IPS DF 6.9 (cell line): ENCODE data around the gene SEMA6A.

Experiments
- DNase-seq: peaks from one replicate; pipeline ENCODE4 v3.0.0-alpha.2; 2013; ENCODE audit warnings: low read depth, low spot score
- H3K27ac ChIP-seq: one replicate; pipeline ENCODE4 v1.5.1; 2013; ENCODE audit warnings: low read length, control low read depth
- H3K27me3 ChIP-seq: 2 replicates; pipeline ENCODE4 v1.6.1; 2013; ENCODE audit warnings: mild to moderate bottlenecking, low read length; ENCODE audit not compliant: control insufficient read depth, insufficient read depth
- H3K36me3 ChIP-seq: 2 replicates; pipeline ENCODE4 v1.6.1; 2013; ENCODE audit warnings: low read length; ENCODE audit not compliant: control insufficient read depth, insufficient read depth
- H3K4me1 ChIP-seq: 2 replicates; pipeline ENCODE4 v1.6.1; 2013; ENCODE audit warnings: low read length; ENCODE audit not compliant: control insufficient read depth, insufficient read depth
- H3K4me3 ChIP-seq: 2 replicates; pipeline ENCODE4 v1.5.1; 2013; ENCODE audit warnings: mild to moderate bottlenecking, low read length
- H3K9me3 ChIP-seq: 2 replicates; pipeline ENCODE4 v1.6.1; 2013; ENCODE audit warnings: low read length, inconsistent platforms; ENCODE audit not compliant: control insufficient read depth, insufficient read depth
- WGBS: extraction: QIAGEN DNeasy Blood & Tissue Kit; methylation state at CpG from one replicate; pipeline ENCODE4 v1.1.7; 2013; ENCODE audit warnings: mixed read lengths, missing lambda C conversion rate; ENCODE audit not compliant: insufficient read length, insufficient coverage; 5-methylcytosine and 5-hydroxymethylcytosine counted together

Gene SEMA6A

GRCh38 chr5:116509483-116510244 lies 65.0 kb downstream of the SEMA6A start:
- H3K27ac ChIP-seq: no peak overlapping the region
- H3K36me3 ChIP-seq: no peaks in the 10 kb centered on the region; the same call in 1 of the 2 replicates
- H3K4me3 ChIP-seq: no peak overlapping the region
- H3K4me1 ChIP-seq: peaks cover 4% of the 10 kb centered on the region
- no peaks in the 10 kb centered on the region for H3K27me3 ChIP-seq
- DNase-seq: no peak
- no CpG with 5 or more reads among the region's 6 CpGs for WGBS
- no peaks in the 10 kb centered on the region for H3K9me3 ChIP-seq

- H3K27me3 ChIP-seq: no peaks in the 10 kb centered on the region
- H3K9me3 ChIP-seq: no peaks in the 10 kb centered on the region
- H3K4me1 ChIP-seq: peaks cover 4% of the 10 kb centered on the region
- DNase-seq: no peak
- no peak overlapping the region for H3K4me3 ChIP-seq
- WGBS: no CpG with 5 or more reads among the region's 6 CpGs
- no peak overlapping the region for H3K27ac ChIP-seq
- H3K36me3 ChIP-seq: no peaks in the 10 kb centered on the region; the same call in 1 of the 2 replicates
Observed at GRCh38 chr5:116508835-116509234, 65.8 kb downstream of the SEMA6A start.

GRCh38 chr5:116507941-116508655 lies 66.5 kb downstream of the SEMA6A start:
- DNase-seq: no peak
- no peak overlapping the region for H3K4me3 ChIP-seq
- H3K27ac ChIP-seq: no peak overlapping the region
- no peaks in the 10 kb centered on the region; the same call in 1 of the 2 replicates for H3K36me3 ChIP-seq
- peaks cover 4% of the 10 kb centered on the region for H3K4me1 ChIP-seq
- no CpG with 5 or more reads among the region's 10 CpGs for WGBS
- no peaks in the 10 kb centered on the region for H3K9me3 ChIP-seq
- no peaks in the 10 kb centered on the region for H3K27me3 ChIP-seq

- WGBS: no CpG with 5 or more reads among the region's 3 CpGs
- no peaks in the 10 kb centered on the region for H3K9me3 ChIP-seq
- peaks cover 5% of the 10 kb centered on the region; the same call in 1 of the 2 replicates for H3K36me3 ChIP-seq
- DNase-seq: no peak
- H3K4me3 ChIP-seq: no peak overlapping the region
- H3K27ac ChIP-seq: no peak overlapping the region
- H3K27me3 ChIP-seq: no peaks in the 10 kb centered on the region
- H3K4me1 ChIP-seq: peaks cover 4% of the 10 kb centered on the region
Observed at GRCh38 chr5:116507051-116507537, 67.5 kb downstream of the SEMA6A start.

- WGBS: no CpG with 5 or more reads among the region's 2 CpGs
- Histone ChIP-seq H3K27me3 (no peaks in the 10 kb centered on the region), H3K27ac (no peak overlapping the region), H3K4me1 (peaks cover 4% of the 10 kb centered on the region), H3K9me3 (no peaks in the 10 kb centered on the region), H3K4me3 (no peak overlapping the region), H3K36me3 (peaks cover 7% of the 10 kb centered on the region; the same call in 1 of the 2 replicates)
- DNase-seq: no peak
Observed at GRCh38 chr5:116506488-116506887, 68.1 kb downstream of the SEMA6A start.

GRCh38 chr5:116504593-116505166 lies 69.9 kb downstream of the SEMA6A start:
- no peak for DNase-seq
- no peaks in the 10 kb centered on the region for H3K9me3 ChIP-seq
- H3K27me3 ChIP-seq: no peaks in the 10 kb centered on the region
- H3K36me3 ChIP-seq: peaks cover 11% of the 10 kb centered on the region; the same call in 1 of the 2 replicates
- peaks cover 5% of the 10 kb centered on the region for H3K4me1 ChIP-seq
- no CpG with 5 or more reads among the region's 8 CpGs for WGBS
- no peak overlapping the region for H3K27ac ChIP-seq
- no peak overlapping the region for H3K4me3 ChIP-seq

GRCh38 chr5:116502616-116503015 lies 72.0 kb downstream of the SEMA6A start:
- Histone ChIP-seq H3K4me1 (peaks cover 4% of the 10 kb centered on the region), H3K9me3 (no peaks in the 10 kb centered on the region), H3K36me3 (peaks cover 11% of the 10 kb centered on the region; the same call in 1 of the 2 replicates), H3K27me3 (no peaks in the 10 kb centered on the region), H3K4me3 (no peak overlapping the region), H3K27ac (no peak overlapping the region)
- no peak for DNase-seq
- no CpG with 5 or more reads among the region's 3 CpGs for WGBS

GRCh38 chr5:116502138-116502537 lies 72.5 kb downstream of the SEMA6A start:
- no peak overlapping the region for H3K4me3 ChIP-seq
- peaks cover 4% of the 10 kb centered on the region; the same call in 1 of the 2 replicates for H3K4me1 ChIP-seq
- H3K27ac ChIP-seq: no peak overlapping the region
- H3K36me3 ChIP-seq: peaks cover 14% of the 10 kb centered on the region; the same call in 1 of the 2 replicates
- no peaks in the 10 kb centered on the region for H3K27me3 ChIP-seq
- no peaks in the 10 kb centered on the region for H3K9me3 ChIP-seq
- DNase-seq: no peak
- WGBS: no CpG with 5 or more reads among the region's 4 CpGs

- DNase-seq: no peak
- Histone ChIP-seq H3K36me3 (peaks cover 35% of the 10 kb centered on the region), H3K4me1 (peaks cover 2% of the 10 kb centered on the region; the same call in 1 of the 2 replicates), H3K27ac (no peak overlapping the region), H3K9me3 (no peaks in the 10 kb centered on the region), H3K4me3 (no peak overlapping the region), H3K27me3 (no peaks in the 10 kb centered on the region)
- WGBS: no CpG with 5 or more reads among the region's 4 CpGs
Observed at GRCh38 chr5:116498503-116499048, 76.0 kb downstream of the SEMA6A start.

- H3K9me3 ChIP-seq: no peaks in the 10 kb centered on the region
- H3K36me3 ChIP-seq: peaks cover 40% of the 10 kb centered on the region
- H3K4me1 ChIP-seq: peaks cover 2% of the 10 kb centered on the region; the same call in 1 of the 2 replicates
- no peak overlapping the region for H3K4me3 ChIP-seq
- no peak for DNase-seq
- no peaks in the 10 kb centered on the region for H3K27me3 ChIP-seq
- no CpG with 5 or more reads among the region's 5 CpGs for WGBS
- H3K27ac ChIP-seq: no peak overlapping the region
Observed at GRCh38 chr5:116497631-116498030, 77.0 kb downstream of the SEMA6A start.
